Spleen (tissue), 11 donors: ENCODE data around the gene PTPRO. TPM values are rescaled to one million over a fixed set of nuclear protein-coding genes. Genes with fewer than 3 reads are reported as not detected.

Experiments used
- DNase-seq: peaks from one replicate; pipeline ENCODE4 v3.0.0-alpha.2; 2020
- H3K27ac ChIP-seq, 8 donors: fragments of 200-600 bp; sonication (generic) in 7 of 8; 1 replicate in 4 of 8; 2 replicates in 4 of 8; pipeline versions ENCODE4 v1.5.0 to v1.8.0; 2016 to 2021; ENCODE audit warnings: inconsistent platforms in 4 of 8, mild to moderate bottlenecking in 4 of 8, moderate library complexity in 1 of 8
- H3K27me3 ChIP-seq, 7 donors: fragments of 200-600 bp; sonication (generic) in 6 of 7; replicated peaks in 1 of 7; 1 replicate in 4 of 7; 2 replicates in 3 of 7; pipeline versions ENCODE4 v1.5.0 to v1.8.0; 2016 to 2021; ENCODE audit warnings: inconsistent platforms in 3 of 7, mild to moderate bottlenecking in 1 of 7
- H3K36me3 ChIP-seq, 6 donors: fragments of 200-600 bp; sonication (generic) in 5 of 6; 1 replicate in 4 of 6; 2 replicates in 2 of 6; pipeline versions ENCODE4 v1.5.0 to v1.8.0; 2016 to 2021; ENCODE audit warnings: inconsistent platforms in 2 of 6
- H3K4me1 ChIP-seq, 6 donors: fragments of 200-600 bp; sonication (generic) in 5 of 6; 1 replicate in 3 of 6; 2 replicates in 3 of 6; pipeline versions ENCODE4 v1.5.0 to v1.8.0; 2016 to 2021; ENCODE audit warnings: inconsistent platforms in 3 of 6
- H3K4me3 ChIP-seq, 8 donors: fragments of 200-600 bp; sonication (generic) in 7 of 8; 1 replicate in 4 of 8; 2 replicates in 4 of 8; pipeline versions ENCODE4 v1.5.0 to v1.8.0; 2016 to 2021; ENCODE audit warnings: inconsistent platforms in 4 of 8, mild to moderate bottlenecking in 4 of 8, moderate library complexity in 2 of 8
- H3K9me3 ChIP-seq, 8 donors: fragments of 200-600 bp; sonication (generic) in 7 of 8; 1 replicate in 4 of 8; 2 replicates in 4 of 8; pipeline versions ENCODE4 v1.5.0 to v1.8.0; 2016 to 2021; ENCODE audit warnings: inconsistent platforms in 4 of 8
- CTCF ChIP-seq, 11 experiments: fragments of 200-600 bp in 7 of 11; fragments of 450-650 bp in 4 of 11; sonication (generic) in 4 of 11; IDR thresholded peaks in 8 of 11; conservative IDR thresholded peaks in 3 of 11; 1 replicate in 7 of 11; 2 replicates in 4 of 11; pipeline versions ENCODE4 v1.4.0 to v1.8.0; 2016 to 2021; ENCODE audit warnings: antibody characterized with exemption in 11 of 11, inconsistent platforms in 4 of 11, mild to moderate bottlenecking in 1 of 11
- POLR2A ChIP-seq, 3 donors: fragments of 450-650 bp; IDR thresholded peaks; one replicate each; pipeline ENCODE4 v1.5.1; 2017; ENCODE audit warnings: antibody characterized with exemption in 3 of 3, mild to moderate bottlenecking in 1 of 3
- POLR2AphosphoS5 ChIP-seq, 3 donors: sonication (generic); formaldehyde crosslinking; IDR thresholded peaks; one replicate each; pipeline ENCODE4 v1.5.1; 2017; ENCODE audit warnings: antibody characterized with exemption in 3 of 3
- WGBS, 5 donors: extraction: QIAGEN DNeasy Blood & Tissue Kit in 3 of 5; methylation state at CpG; one replicate each; pipeline versions ENCODE4 v1.1.5 to v1.1.7; 2013 to 2018; 5-methylcytosine and 5-hydroxymethylcytosine counted together
- intact Hi-C: fragments of 100-400 bp; cut with DNase I; formaldehyde crosslinking; loops from one replicate; pipeline ENCODE4 v1.15.0; 2023; ENCODE audit warnings: low total_unique reads
- polyA plus RNA-seq, 3 donors: library from polyadenylated mRNA; stranded (reverse); fragments of 200-250 nt; gene quantifications; one replicate each; pipeline ENCODE4 v1.2.1, GENCODE V29; 2013
- total RNA-seq, 7 donors: library from RNA; depleted of rRNA in 3 of 7; stranded (reverse); fragments of >200 nt in 3 of 7; fragmentation: NEBNext Ultra II Directional in 4 of 7; extraction: Animal tissue kit (Norgen Biotek cat#: 25700) in 4 of 7; gene quantifications; one replicate each; pipeline versions ENCODE4 v1.1.0 to v1.2.1, GENCODE V29; 2016 to 2021
- donor health status: healthy with polysubstance abuse.
- donor health status: DM: no; HTN: no; CAD: no; lungs with moderate emphysema.
- donor health status: DM: no; HTN: no; CAD: no.
- donor health status: Bipolar disorder and iron deficiency.
- donor health status: healthy.
- donor health status: DM: no; HTN: no; CAD: no.
- donor health status: DM: yes; HTN: yes; CAD: no.

The PTPRO gene
- total and polyA plus RNA-seq, 10 donors: 2.3 to 12.2 (median 5.6) TPM

GRCh38 chr12:15558915-15559528 is 236.7 kb downstream of the PTPRO start:
- no peak for DNase-seq
- Histone ChIP-seq H3K27ac (no peak overlapping the region), H3K27me3 (no peaks in the 10 kb centered on the region), H3K36me3 (peaks cover 0 to 16% (median 0%) of the 10 kb centered on the region in 6 donors), H3K4me3 (no peak overlapping the region), H3K4me1 (peaks cover 0 to 23% (median 10%) of the 10 kb centered on the region in 6 donors), H3K9me3 (no peaks in the 10 kb centered on the region)
- intact Hi-C loops: no loop called here
- no peak for TF ChIP-seq POLR2AphosphoS5 (IDR thresholded peaks at IDR 0.05)
- no peak for TF ChIP-seq POLR2A (IDR thresholded peaks at IDR 0.05)
- no peak for TF ChIP-seq CTCF (IDR thresholded peaks at IDR 0.05 in 8 of 11, conservative IDR thresholded peaks at IDR 0.05 in 3 of 11)
- 70 to 90% (median 78%) methylated on average over 2 of the region's 2 CpGs for WGBS, 5 donors

GRCh38 chr12:15561396-15561795 is 239.1 kb downstream of the PTPRO start:
- no peak for TF ChIP-seq POLR2AphosphoS5 (IDR thresholded peaks at IDR 0.05)
- TF ChIP-seq CTCF (IDR thresholded peaks at IDR 0.05 in 8 of 11, conservative IDR thresholded peaks at IDR 0.05 in 3 of 11): no peak
- no peak for TF ChIP-seq POLR2A (IDR thresholded peaks at IDR 0.05)
- H3K27ac ChIP-seq: peak overlapping the region in 1 of 8 donors; percentile 58
- intact Hi-C loops: no loop called here
- no peak overlapping the region for H3K4me3 ChIP-seq
- H3K36me3 ChIP-seq: peaks cover 0 to 16% (median 0%) of the 10 kb centered on the region in 6 donors
- H3K4me1 ChIP-seq: peaks cover 0 to 28% (median 10%) of the 10 kb centered on the region in 6 donors
- H3K27me3 ChIP-seq: no peaks in the 10 kb centered on the region
- 83 to 96% (median 90%) methylated on average over 1 of the region's 1 CpG for WGBS, 5 donors
- no peaks in the 10 kb centered on the region for H3K9me3 ChIP-seq
- no peak for DNase-seq

GRCh38 chr12:15562263-15562662 is 240.0 kb downstream of the PTPRO start:
- Histone ChIP-seq H3K4me3 (no peak overlapping the region), H3K27ac (peak overlapping the region in 4 of 8 donors; percentile 22 to 58 (median 32)), H3K27me3 (no peaks in the 10 kb centered on the region), H3K4me1 (peaks cover 0 to 28% (median 10%) of the 10 kb centered on the region in 6 donors), H3K9me3 (no peaks in the 10 kb centered on the region), H3K36me3 (peaks cover 0 to 11% (median 0%) of the 10 kb centered on the region in 6 donors)
- no peak for TF ChIP-seq POLR2AphosphoS5 (IDR thresholded peaks at IDR 0.05)
- TF ChIP-seq CTCF (IDR thresholded peaks at IDR 0.05 in 8 of 11, conservative IDR thresholded peaks at IDR 0.05 in 3 of 11): no peak
- TF ChIP-seq POLR2A (IDR thresholded peaks at IDR 0.05): no peak
- intact Hi-C loops: no loop called here
- 18 to 33% (median 28%) methylated on average over 3 of the region's 3 CpGs for WGBS, 5 donors
- no peak for DNase-seq

GRCh38 chr12:15563663-15564062 is 241.4 kb downstream of the PTPRO start:
- H3K9me3 ChIP-seq: no peaks in the 10 kb centered on the region
- WGBS, 5 donors: 14 to 40% (median 27%) methylated on average over 5 of the region's 5 CpGs
- intact Hi-C loops: no loop called here
- DNase-seq: no peak
- peak overlapping the region; percentile 33 to 68 (median 50) for H3K27ac ChIP-seq
- peaks cover 0 to 28% (median 10%) of the 10 kb centered on the region in 6 donors for H3K4me1 ChIP-seq
- H3K36me3 ChIP-seq: no peaks in the 10 kb centered on the region
- no peaks in the 10 kb centered on the region for H3K27me3 ChIP-seq
- H3K4me3 ChIP-seq: peak overlapping the region in 3 of 8 donors; percentile 2 to 38 (median 2)
- TF ChIP-seq POLR2A (IDR thresholded peaks at IDR 0.05): no peak
- no peak for TF ChIP-seq POLR2AphosphoS5 (IDR thresholded peaks at IDR 0.05)
- no peak for TF ChIP-seq CTCF (IDR thresholded peaks at IDR 0.05 in 8 of 11, conservative IDR thresholded peaks at IDR 0.05 in 3 of 11)
